CD4-positive, alpha-beta T cell treated with Interleukin-4 for 1 hour (primary cell): Measurements from ENCODE around the gene CHRNA7.

ENCODE experiments used
- DNase-seq, 2 donors: peaks; one replicate each; pipeline ENCODE4 v3.0.0-alpha.2; 2020 to 2022

The CHRNA7 gene

GRCh38 chr15:32029862-32030781, at the start of gene CHRNA7:
Gene CHRNA7 (plus strand): TSS chr15:32030515. CDS start chr15:32030595, 80 bp downstream.
- no peak for DNase-seq

DNA sequence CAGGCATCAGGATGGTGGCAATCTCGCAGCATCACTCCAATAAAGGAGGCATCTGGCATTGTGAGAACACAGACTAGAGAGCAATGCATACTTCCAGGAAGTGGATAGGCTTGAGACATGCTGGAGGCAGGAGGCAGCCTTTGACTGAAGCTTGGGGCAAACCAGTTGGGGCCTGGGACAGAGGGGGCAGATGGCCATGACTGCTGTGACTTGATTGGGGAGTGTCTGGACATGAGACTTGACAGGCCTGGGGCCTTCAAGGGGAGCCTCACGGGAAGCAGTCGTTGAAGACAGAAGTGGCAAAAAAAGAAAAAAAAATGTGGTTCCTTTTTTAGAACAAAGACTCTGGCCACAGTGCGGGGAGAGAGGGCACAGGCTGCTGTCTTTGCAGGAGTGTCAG, 44.7 kb upstream of the CHRNA7 start:
- DNase-seq = no peak

- DNase-seq = no peak
These were observed 37.3 kb upstream of the CHRNA7 start for GRCh38 chr15:31993062-31993461.

- DNase-seq = no peak
These were observed 32.6 kb upstream of the CHRNA7 start for GRCh38 chr15:31997711-31998110.

DNA sequence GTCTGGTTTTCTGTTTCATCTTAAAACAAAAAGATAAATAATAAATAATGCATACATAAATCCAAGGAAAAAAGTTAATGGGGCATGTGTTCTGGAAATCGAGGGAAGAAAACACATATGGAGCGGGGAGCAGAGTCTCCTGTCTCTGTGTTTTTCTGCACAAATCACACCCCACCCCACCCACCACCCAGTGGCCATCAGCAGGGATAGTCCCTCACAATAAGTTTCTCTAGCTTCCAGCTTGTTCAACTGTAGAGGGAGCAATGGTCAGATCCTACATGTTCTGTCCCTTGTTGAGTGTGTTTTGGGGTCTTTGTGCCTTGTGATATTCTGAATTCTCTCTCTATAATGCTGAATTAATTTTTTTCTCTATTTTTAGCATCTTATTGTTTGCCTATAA, 26.8 kb upstream of the CHRNA7 start:
- DNase-seq = no peak

- no peak for DNase-seq
These were observed 26.1 kb upstream of the CHRNA7 start for GRCh38 chr15:32004249-32004648.

GRCh38 chr15:32007355-32007960, 22.9 kb upstream of the CHRNA7 start:
- no peak for DNase-seq

GRCh38 chr15:32014953-32015352, 15.4 kb upstream of the CHRNA7 start:
- DNase-seq = no peak

DNA sequence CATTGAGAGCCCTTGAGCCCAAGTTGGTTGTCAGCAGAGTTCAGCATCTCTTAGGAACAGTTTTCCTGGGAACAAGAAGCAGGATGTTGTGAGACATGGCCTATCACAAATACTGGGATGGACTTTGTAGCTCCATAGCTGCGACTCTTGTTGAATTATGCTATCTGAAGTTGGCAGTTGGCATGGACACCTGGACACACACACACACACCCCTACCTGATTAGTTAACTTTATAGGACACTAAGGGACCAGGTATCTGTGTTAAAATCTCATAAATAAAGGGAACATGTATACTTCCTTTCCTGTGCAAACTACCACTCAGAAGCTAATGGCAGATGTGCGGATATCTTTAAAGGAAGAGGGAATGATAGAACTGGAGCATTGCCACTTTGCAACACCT, 10.2 kb upstream of the CHRNA7 start:
- no peak for DNase-seq

- DNase-seq = no peak
These were observed 1.4 kb upstream of the CHRNA7 start for GRCh38 chr15:32028921-32029320.

GRCh38 chr15:32029409-32029861, 880 bp upstream of the CHRNA7 start:
- DNase-seq = no peak

DNA sequence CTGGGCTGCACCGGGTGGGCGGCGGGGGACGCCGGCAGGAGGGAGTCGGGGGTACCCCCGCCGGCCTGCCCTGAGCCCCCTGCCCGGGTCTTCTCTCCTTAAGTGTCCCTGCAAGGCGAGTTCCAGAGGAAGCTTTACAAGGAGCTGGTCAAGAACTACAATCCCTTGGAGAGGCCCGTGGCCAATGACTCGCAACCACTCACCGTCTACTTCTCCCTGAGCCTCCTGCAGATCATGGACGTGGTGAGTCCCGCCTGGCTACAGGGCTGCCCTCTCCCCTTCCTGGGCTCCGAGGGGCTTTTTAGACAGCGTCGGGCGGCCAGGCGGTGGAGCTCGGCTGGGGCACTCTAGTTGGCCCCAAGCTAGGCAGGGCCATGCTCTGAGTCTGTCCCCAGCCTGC, 480 bp downstream of the CHRNA7 start:
- no peak for DNase-seq

DNA sequence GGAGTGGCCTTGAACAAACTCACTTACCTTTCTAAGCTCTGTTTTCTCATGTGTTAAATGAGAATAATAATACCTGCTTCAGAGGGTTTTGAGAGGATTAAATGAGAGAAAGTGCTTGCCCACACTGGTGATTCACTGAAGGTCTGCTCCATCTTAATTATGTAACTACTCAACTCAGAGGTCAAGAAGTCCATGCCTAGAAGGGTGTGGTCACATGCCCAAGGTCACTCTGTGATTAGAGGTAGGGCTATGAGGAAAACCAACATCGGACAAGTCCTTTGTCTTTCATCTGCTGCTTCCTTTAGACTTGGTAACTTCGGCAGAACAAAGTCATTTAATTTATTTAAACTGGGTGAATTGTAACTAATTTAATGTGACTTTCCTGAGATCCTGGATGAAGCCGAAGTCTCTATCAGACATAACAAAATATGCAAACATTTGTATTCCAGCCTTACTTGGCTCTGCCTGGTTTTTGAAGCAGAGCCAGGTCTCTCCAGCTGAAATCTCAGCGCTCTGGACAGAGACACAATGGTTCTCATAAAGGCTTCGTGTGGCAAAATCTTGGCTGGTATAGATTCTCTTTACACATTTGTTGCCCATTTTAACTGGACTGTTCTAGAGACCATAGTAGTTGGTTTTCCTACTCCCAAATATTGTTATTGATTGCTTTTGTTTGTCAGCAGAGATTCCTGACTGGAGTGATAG, 3.0 kb downstream of the CHRNA7 start:
- no peak for DNase-seq

DNA sequence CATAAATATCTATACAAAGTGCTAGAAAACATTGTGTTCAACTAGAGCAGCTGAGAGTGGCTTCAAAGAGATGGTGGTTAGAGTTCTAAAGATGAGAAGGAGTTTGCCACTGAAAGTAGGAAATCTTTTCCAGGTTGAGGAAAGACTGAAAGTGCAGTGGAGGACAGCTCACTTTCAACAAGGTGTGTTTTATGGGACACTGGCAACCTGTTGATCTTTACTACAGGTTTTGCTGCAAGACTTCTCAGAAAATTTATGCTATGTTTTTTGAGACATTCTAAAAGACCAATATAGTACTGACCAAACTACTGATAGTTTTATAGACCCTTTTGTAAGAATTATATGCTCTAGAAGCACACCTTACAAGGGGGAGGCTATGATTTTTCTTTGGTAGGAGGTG, 3.8 kb downstream of the CHRNA7 start:
- DNase-seq = no peak

GRCh38 chr15:32035285-32035684, 5.0 kb downstream of the CHRNA7 start:
- no peak for DNase-seq

DNA sequence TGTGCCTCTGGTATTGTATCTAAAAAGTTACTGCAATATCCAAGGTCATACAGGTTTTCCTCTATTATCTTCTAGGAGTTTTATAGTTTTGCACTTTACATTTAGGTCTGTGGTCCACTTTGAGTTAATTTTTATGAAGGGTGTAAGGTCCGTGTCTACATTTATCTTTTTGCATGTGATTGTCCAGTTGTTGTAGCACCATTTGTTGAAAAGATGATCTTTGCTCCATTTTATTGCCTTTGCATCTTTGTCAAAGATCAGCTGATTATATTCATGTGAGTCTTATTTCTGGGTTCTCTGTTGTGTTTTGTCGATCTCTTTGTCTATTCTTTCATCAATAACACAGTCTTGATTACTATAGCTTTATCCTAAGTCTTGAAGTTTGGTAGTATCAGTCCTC, 6.7 kb downstream of the CHRNA7 start:
- no peak for DNase-seq

DNA sequence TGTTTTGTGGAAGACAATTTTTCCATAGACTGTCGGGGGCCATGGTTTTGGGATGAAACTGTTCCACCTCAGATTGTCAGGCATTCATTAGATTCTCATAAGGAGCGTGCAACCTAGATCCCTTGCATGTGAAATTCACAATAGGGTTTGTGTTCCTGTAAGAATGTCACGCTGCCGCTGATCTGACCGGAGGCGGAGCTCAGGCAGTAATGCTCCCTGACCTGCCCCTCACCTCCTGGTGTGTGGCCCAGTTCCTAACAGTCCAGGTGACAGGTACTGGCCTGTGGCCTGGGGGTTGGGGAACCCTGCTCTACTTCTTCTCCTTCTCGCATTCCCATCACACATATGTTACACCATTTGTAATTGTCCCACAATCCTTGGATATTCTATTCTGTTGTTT, 11.0 kb downstream of the CHRNA7 start:
- DNase-seq = no peak

- DNase-seq = no peak
These were observed 12.1 kb downstream of the CHRNA7 start for GRCh38 chr15:32042269-32042972.

- DNase-seq = no peak
These were observed 23.4 kb downstream of the CHRNA7 start for GRCh38 chr15:32053719-32054118.

- no peak for DNase-seq
These were observed 27.6 kb downstream of the CHRNA7 start for GRCh38 chr15:32057876-32058425.

- DNase-seq = no peak
These were observed 30.4 kb downstream of the CHRNA7 start for GRCh38 chr15:32060706-32061105.

DNA sequence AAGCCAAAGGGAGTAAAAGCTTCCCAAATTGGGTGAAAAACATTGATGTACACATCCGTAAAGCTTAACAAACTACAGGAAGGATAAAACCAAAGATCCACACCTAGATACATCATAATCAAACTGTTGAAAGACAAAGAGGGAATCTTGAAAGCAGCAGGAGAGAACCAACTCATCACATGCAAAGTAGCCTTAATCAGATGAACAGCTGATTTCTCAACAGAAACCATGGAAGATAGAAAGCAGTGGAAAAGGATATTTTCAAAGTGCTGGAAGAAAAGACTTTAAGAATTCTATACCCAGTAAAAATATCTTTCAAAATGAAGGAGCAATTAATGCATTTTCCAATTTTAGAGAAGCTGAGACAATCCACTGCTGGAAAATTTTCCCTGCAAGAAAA, 36.8 kb downstream of the CHRNA7 start:
- no peak for DNase-seq
